GM12878 (cell line): ENCODE measurements around the gene TRAF2. TPM values are rescaled to one million over a fixed set of nuclear protein-coding genes. Genes with fewer than 3 reads are reported as not detected.

Experiments
- ATAC-seq: fragments of 200-7000 bp; cut with Tn5 transposase; 3 replicates; pipeline ENCODE4 v1.9.1; 2020; ENCODE audit warnings: mild to moderate bottlenecking, moderate library complexity
- BruUV-seq: library from RNA; stranded (reverse); fragments of 400-500 nt; replicated peaks from 2 replicates; lab custom pipeline; 2021; lab: Mats Ljungman, UMichigan
- CTCF ChIA-PET: fragments of 300-600 bp; sonication (Branson Sonifier 250); formaldehyde crosslinking; extraction: SDS; loops from one replicate; lab custom pipeline; 2021; ENCODE audit warnings: inconsistent platforms; lab: Yijun Ruan, JAX
- POLR2A ChIA-PET: fragments of 350-600 bp; formaldehyde crosslinking; extraction: SDS; loops from one replicate; lab custom pipeline; 2021; ENCODE audit warnings: inconsistent platforms; lab: Charles Lee
- RAD21 ChIA-PET: fragments of 300-600 bp; sonication (Branson Sonifier 250); formaldehyde crosslinking; loops from one replicate; lab custom pipeline; 2023; ENCODE audit warnings: antibody characterized with exemption; ENCODE audit not compliant: unreplicated experiment; lab: Charles Lee
- SMC1A ChIA-PET: fragments of 300-600 bp; sonication (Branson Sonifier 250); formaldehyde crosslinking; loops from one replicate; lab custom pipeline; 2023; ENCODE audit not compliant: unreplicated experiment, uncharacterized antibody; lab: Charles Lee
- DNase-seq: peaks from one replicate; pipeline ENCODE4 v3.0.0-alpha.2; 2011; ENCODE audit warnings: low read depth, low spot score
- FAIRE-seq: peaks from 3 replicates; lab custom pipeline; 2011; peaks lifted over from hg19 to GRCh38; lab: Jason Lieb, UNC
- H2AFZ ChIP-seq: 2 replicates; pipeline ENCODE4 v1.6.0; 2011; ENCODE audit warnings: low read depth, low read length, control low read depth; ENCODE audit not compliant: control insufficient read depth
- H3K27ac ChIP-seq: 2 replicates; pipeline ENCODE4 v1.5.1; 2011; ENCODE audit warnings: control low read depth; ENCODE audit not compliant: control insufficient read depth, insufficient read depth
- H3K27me3 ChIP-seq, 2 experiments: replicated peaks in 1 of 2; 2 replicates each; pipeline versions ENCODE4 v1.6.0 to v1.6.1; 2011; ENCODE audit warnings: low read length in 1 of 2; ENCODE audit not compliant: control insufficient read depth in 2 of 2, insufficient read depth in 2 of 2
- H3K36me3 ChIP-seq, 2 experiments: 2 replicates each; pipeline ENCODE4 v1.5.1; 2011; ENCODE audit warnings: low read length in 1 of 2; ENCODE audit not compliant: control insufficient read depth in 2 of 2, insufficient read depth in 2 of 2
- H3K4me1 ChIP-seq: 2 replicates; pipeline ENCODE4 v1.6.1; 2011; ENCODE audit warnings: mild to moderate bottlenecking, low read length, moderate library complexity, mixed read lengths; ENCODE audit not compliant: control insufficient read depth, insufficient read depth
- H3K4me2 ChIP-seq: 2 replicates; pipeline ENCODE4 v1.6.0; 2011; ENCODE audit warnings: control low read depth; ENCODE audit not compliant: control insufficient read depth, insufficient read depth
- H3K4me3 ChIP-seq: fragments of 200-600 bp; sonication (generic); 2 replicates; pipeline ENCODE4 v1.5.1; 2016
- H3K79me2 ChIP-seq: 2 replicates; pipeline ENCODE4 v1.6.0; 2011; ENCODE audit warnings: low read length; ENCODE audit not compliant: control insufficient read depth, insufficient read depth
- H3K9ac ChIP-seq: 2 replicates; pipeline ENCODE4 v1.8.0; 2011; ENCODE audit warnings: low read length, control low read depth, mixed read lengths; ENCODE audit not compliant: control insufficient read depth, insufficient read depth
- H3K9me3 ChIP-seq: replicated peaks from 3 replicates; pipeline ENCODE4 v1.5.1; 2011; ENCODE audit warnings: mild to moderate bottlenecking, low read length; ENCODE audit not compliant: control insufficient read depth, insufficient read depth
- H4K20me1 ChIP-seq: 2 replicates; pipeline ENCODE4 v1.6.0; 2011; ENCODE audit not compliant: control insufficient read depth, insufficient read depth
- HCFC1 ChIP-seq: fragments of 150-350 bp; IDR thresholded peaks from 2 replicates; pipeline ENCODE4 v1.6.1; 2014; ENCODE audit warnings: low read length
- NR2F1 ChIP-seq: fragments of 450-650 bp; conservative IDR thresholded peaks from 2 replicates; pipeline ENCODE4 v1.6.1; 2017; ENCODE audit warnings: mild to moderate bottlenecking
- RELB ChIP-seq: fragments of 450-650 bp; IDR thresholded peaks from 2 replicates; pipeline ENCODE4 v1.6.1; 2017; ENCODE audit warnings: low read depth, mild to moderate bottlenecking, moderate library complexity
- WGBS: methylation state at CpG from one replicate; pipeline ENCODE4 v1.1.6; 2016; ENCODE audit warnings: low lambda C conversion rate; ENCODE audit not compliant: insufficient replicate concordance, insufficient coverage; ENCODE audit errors: missing lambda C conversion rate; 5-methylcytosine and 5-hydroxymethylcytosine counted together
- in situ Hi-C: fragments of 300-500 bp; cut with MboI; formaldehyde crosslinking; loops from 9 replicates; pipeline ENCODE4 v1.14.3; 2018; ENCODE audit warnings: mixed read lengths
- intact Hi-C: fragments of 100-400 bp; cut with micrococcal nuclease; formaldehyde crosslinking; loops from one replicate; pipeline ENCODE4 v1.14.2; 2022; ENCODE audit not compliant: unreplicated experiment
- polyA plus RNA-seq, 11 experiments: library from polyadenylated mRNA; depleted of rRNA in 4 of 11; unstranded in 6 of 11; stranded (reverse) in 5 of 11; fragments of >200 nt; fragmentation: Nextera tagmentation in 4 of 11; fragmentation: Illumina TruSeq in 1 of 11; extraction: Ambion mirVana in 4 of 11; extraction: Trizol in 1 of 11; gene quantifications; 1 replicate in 1 of 11; 2 replicates in 10 of 11; pipeline versions ENCODE4 v1.2.1 to v1.2.3, GENCODE V29; 2011 to 2016; ENCODE audit warnings: inconsistent platforms in 2 of 11, missing spikeins in 2 of 11, low read depth in 1 of 11
- total RNA-seq, 4 experiments: library from RNA; depleted of rRNA in 3 of 4; stranded (reverse); fragments of >200 nt in 3 of 4; fragmentation: Illumina TruSeq in 1 of 4; extraction: Trizol in 1 of 4; gene quantifications; 2 replicates each; pipeline versions ENCODE4 v1.2.1 to v1.2.3, GENCODE V29; 2013 to 2021
- TF ChIP-seq, protein P1 (sequence below): fragments of 450-650 bp; conservative IDR thresholded peaks from 2 replicates; pipeline ENCODE4 v1.6.1; 2017; ENCODE audit warnings: mild to moderate bottlenecking, moderate library complexity

TRAF2 gene
- total and polyA plus RNA-seq, 10 of the 15 experiments (the other 5 are each of a cell fraction or from before 2014, with no cell fraction given) = 0.34 to 39.5 (median 18.7) TPM

GRCh38 chr9:136971746-136972145 lies 85.4 kb downstream of the TRAF2 start (continued):
- TF ChIP-seq, protein P1, sequence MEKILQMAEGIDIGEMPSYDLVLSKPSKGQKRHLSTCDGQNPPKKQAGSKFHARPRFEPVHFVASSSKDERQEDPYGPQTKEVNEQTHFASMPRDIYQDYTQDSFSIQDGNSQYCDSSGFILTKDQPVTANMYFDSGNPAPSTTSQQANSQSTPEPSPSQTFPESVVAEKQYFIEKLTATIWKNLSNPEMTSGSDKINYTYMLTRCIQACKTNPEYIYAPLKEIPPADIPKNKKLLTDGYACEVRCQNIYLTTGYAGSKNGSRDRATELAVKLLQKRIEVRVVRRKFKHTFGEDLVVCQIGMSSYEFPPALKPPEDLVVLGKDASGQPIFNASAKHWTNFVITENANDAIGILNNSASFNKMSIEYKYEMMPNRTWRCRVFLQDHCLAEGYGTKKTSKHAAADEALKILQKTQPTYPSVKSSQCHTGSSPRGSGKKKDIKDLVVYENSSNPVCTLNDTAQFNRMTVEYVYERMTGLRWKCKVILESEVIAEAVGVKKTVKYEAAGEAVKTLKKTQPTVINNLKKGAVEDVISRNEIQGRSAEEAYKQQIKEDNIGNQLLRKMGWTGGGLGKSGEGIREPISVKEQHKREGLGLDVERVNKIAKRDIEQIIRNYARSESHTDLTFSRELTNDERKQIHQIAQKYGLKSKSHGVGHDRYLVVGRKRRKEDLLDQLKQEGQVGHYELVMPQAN = no peak

- no peak overlapping the region for H3K27ac ChIP-seq
- DNase-seq = no peak
- H4K20me1 ChIP-seq = no peaks in the 10 kb centered on the region
- no peaks in the 10 kb centered on the region for H3K4me1 ChIP-seq
- no peaks in the 10 kb centered on the region for H3K79me2 ChIP-seq
- SMC1A ChIA-PET = no interaction called here
- H3K27me3 ChIP-seq = no peaks in the 10 kb centered on the region; a peak in 1 of 4 replicates
- no peak overlapping the region for H3K4me2 ChIP-seq
- TF ChIP-seq RELB (no peak), HCFC1 (no peak), NR2F1 (0 out of 2 replicates have a peak, but pooled peaks have one; percentile 23)
- TF ChIP-seq, all 136 proteins: peak for 1
- H3K9ac ChIP-seq = no peak overlapping the region
- intact Hi-C loops = no loop called here
- in situ Hi-C loops = no loop called here
- no peak overlapping the region for H2AFZ ChIP-seq
- WGBS = 49% methylated on average over 11 of the region's 11 CpGs
- no peak for ATAC-seq
- no peak for FAIRE-seq
- no TSS peak for BruUV-seq
- ChIA-PET RAD21 (no interaction called here), CTCF (interaction anchor here (2.0 kb wide), 1 partner anchor 57 kb away, joined by 5 read pairs; no protein-coding TSS in a partner anchor), POLR2A (no interaction called here)
- H3K4me3 ChIP-seq = no peak overlapping the region
- H3K36me3 ChIP-seq = no peaks in the 10 kb centered on the region
- no peaks in the 10 kb centered on the region for H3K9me3 ChIP-seq
These were observed 86.0 kb downstream of the TRAF2 start for GRCh38 chr9:136972335-136972734.
